ENCODE results near the gene REEP5. TPM values are rescaled to one million over a fixed set of nuclear protein-coding genes. Genes with fewer than 3 reads are reported as not detected.
"Not testable (repeated sequence)": the region's sequence is repeated elsewhere in the genome, so short reads cannot be mapped to it uniquely, and the experiment has no call there.

The REEP5 gene
- total RNA-seq, 1 experiment from 2014 or later = 85.2 TPM

GRCh38 chr5:112860929-112861637 lies 60.9 kb downstream of the REEP5 start, which contains the start of gene SRP19:
TSS of gene SRP19 (plus strand) at chr5:112861287. CDS start at chr5:112861377, 90 bp downstream.
- CTCF ChIA-PET = no interaction called here
- Histone ChIP-seq H3K79me2 (ENCODE audit: low read length) (peaks cover 48% of the 10 kb centered on the region), H3K4me1 (ENCODE audit: insufficient read depth, low read length) (peaks cover 16% of the 10 kb centered on the region), H3F3A (ENCODE audit: low read length, unreplicated experiment) (no peaks in the 10 kb centered on the region), H3K36me3 (ENCODE audit: low read depth, low read length) (peaks cover 25% of the 10 kb centered on the region), H3K9ac (ENCODE audit: low read length) (peak within 1 kb of the TSS; percentile 97), H3K27ac (ENCODE audit: low read length) (peak within 1 kb of the TSS; percentile 41), H3K4me2 (ENCODE audit: low read length) (peak within 1 kb of the TSS; percentile 84), H3K4me3 (ENCODE audit: low read length) (peak within 1 kb of the TSS; percentile 98), H2AFZ (ENCODE audit: low read length) (peak within 1 kb of the TSS; percentile 98), H3K9me3 (ENCODE audit: low read length) (no peaks in the 10 kb centered on the region), H3K27me3 (ENCODE audit: low read length) (no peaks in the 10 kb centered on the region), H3K9me2 (replicated peaks; ENCODE audit: low read length) (no peaks in the 10 kb centered on the region), H4K20me1 (ENCODE audit: low read length) (peaks cover 10% of the 10 kb centered on the region; the same call in 1 of the 2 replicates)
- no TSS peak for BruUV-seq (replicated peaks)
- intact Hi-C loops (cut with micrococcal nuclease) = loop anchor here (5.0 kb wide), 2 partner anchors 61 to 116 kb away; partner anchors contain the start of genes DCP2 and REEP5
- DNase-seq (peak; percentile 94), ATAC-seq (peak; percentile 91)
- POLR2A ChIA-PET (ENCODE audit: unreplicated experiment) = no interaction called here
- TF ChIP-seq EZH2 (IDR thresholded peaks at IDR 0.05; ENCODE audit: low read length, unreplicated experiment) = no peak
- TF ChIP-seq CTCF (conservative IDR thresholded peaks at IDR 0.05; ENCODE audit: low read depth, low read length) = no peak
- TF ChIP-seq EZH2phosphoT487 (IDR thresholded peaks at IDR 0.05; ENCODE audit: borderline replicate concordance, low read length) = no peak

DNA sequence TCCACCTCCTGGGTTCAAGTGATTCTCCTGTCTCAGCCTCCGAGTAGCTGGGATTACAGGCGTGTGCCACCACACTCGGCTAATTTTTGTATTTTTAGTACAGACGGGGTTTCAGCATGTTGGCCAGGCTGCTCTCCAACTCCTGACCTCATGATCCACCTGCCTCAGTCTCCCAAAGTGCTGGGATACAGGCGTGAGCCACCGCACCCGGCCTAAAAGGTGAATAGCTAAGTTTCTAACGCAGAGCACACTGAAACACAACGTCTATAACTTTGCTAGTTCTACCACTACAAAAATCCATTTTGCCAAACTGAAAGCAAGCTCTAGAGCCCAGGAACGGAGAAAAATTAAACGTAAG lies 61.5 kb downstream of the REEP5 start:
- H3K9me3 ChIP-seq (ENCODE audit: low read length); H4K20me1 ChIP-seq (ENCODE audit: low read length); H3F3A ChIP-seq (ENCODE audit: low read length, unreplicated experiment); H3K9me2 ChIP-seq (replicated peaks; ENCODE audit: low read length); CTCF ChIA-PET; ATAC-seq; DNase-seq; POLR2A ChIA-PET (ENCODE audit: unreplicated experiment); H3K27me3 ChIP-seq (ENCODE audit: low read length): not testable (repeated sequence)
- H3K4me1 ChIP-seq (ENCODE audit: insufficient read depth, low read length) = peaks cover 16% of the 10 kb centered on the region
- H3K27ac ChIP-seq (ENCODE audit: low read length) = peak overlapping the region; percentile 29
- H3K9ac ChIP-seq (ENCODE audit: low read length) = peak overlapping the region; percentile 97
- peaks cover 48% of the 10 kb centered on the region for H3K79me2 ChIP-seq (ENCODE audit: low read length)
- TSS peak; percentile 95 for BruUV-seq (replicated peaks)
- peak overlapping the region; percentile 68 for H3K4me2 ChIP-seq (ENCODE audit: low read length)
- peak overlapping the region; percentile 98 for H2AFZ ChIP-seq (ENCODE audit: low read length)
- H3K4me3 ChIP-seq (ENCODE audit: low read length) = peak overlapping the region; percentile 98
- H3K36me3 ChIP-seq (ENCODE audit: low read depth, low read length) = peaks cover 25% of the 10 kb centered on the region
- intact Hi-C loops (cut with micrococcal nuclease) = loop anchor here (5.0 kb wide), 2 partner anchors 62 to 117 kb away; partner anchors contain the start of genes DCP2 and REEP5

DNA sequence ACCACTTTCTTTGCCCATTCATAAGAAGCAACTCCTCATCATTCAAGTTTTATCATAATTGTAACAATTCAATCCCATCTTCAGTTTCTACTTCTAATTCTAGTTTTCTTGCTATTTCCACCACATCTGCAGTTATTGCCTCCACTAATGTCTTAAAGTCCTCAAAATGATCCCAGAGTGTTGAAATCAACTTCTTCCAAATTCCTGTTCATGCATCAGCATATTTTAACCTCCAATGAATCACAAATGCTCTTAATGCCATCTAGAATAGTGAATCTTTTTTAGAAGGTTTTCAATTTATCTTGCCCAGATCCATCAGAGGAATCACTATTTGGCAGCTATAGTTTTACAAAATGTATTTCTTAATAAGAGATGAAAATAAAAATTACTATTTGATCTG lies 64.2 kb downstream of the REEP5 start:
- Histone ChIP-seq H3K9me2 (replicated peaks; ENCODE audit: low read length) (no peaks in the 10 kb centered on the region), H3K9ac (ENCODE audit: low read length) (no peak overlapping the region), H3K9me3 (ENCODE audit: low read length) (no peaks in the 10 kb centered on the region), H3K36me3 (ENCODE audit: low read depth, low read length) (peaks cover under 1% of the 10 kb centered on the region), H3K4me3 (ENCODE audit: low read length) (no peak overlapping the region), H3K27ac (ENCODE audit: low read length) (no peak overlapping the region), H2AFZ (ENCODE audit: low read length) (no peak overlapping the region), H3F3A (ENCODE audit: low read length, unreplicated experiment) (no peaks in the 10 kb centered on the region), H3K27me3 (ENCODE audit: low read length) (no peaks in the 10 kb centered on the region), H3K79me2 (ENCODE audit: low read length) (peaks cover 22% of the 10 kb centered on the region), H3K4me2 (ENCODE audit: low read length) (no peak overlapping the region), H4K20me1 (ENCODE audit: low read length) (peaks cover 5% of the 10 kb centered on the region; the same call in 1 of the 2 replicates), H3K4me1 (ENCODE audit: insufficient read depth, low read length) (peaks cover 9% of the 10 kb centered on the region)
- ChIA-PET CTCF (no interaction called here), POLR2A (ENCODE audit: unreplicated experiment) (no interaction called here)
- DNase-seq (no peak), ATAC-seq (no peak)
- no TSS peak for BruUV-seq (replicated peaks)
- intact Hi-C loops (cut with micrococcal nuclease) = no loop called here
- no peak for TF ChIP-seq CTCF (conservative IDR thresholded peaks at IDR 0.05; ENCODE audit: low read depth, low read length)
- no peak for TF ChIP-seq EZH2 (IDR thresholded peaks at IDR 0.05; ENCODE audit: low read length, unreplicated experiment)
- no peak for TF ChIP-seq EZH2phosphoT487 (IDR thresholded peaks at IDR 0.05; ENCODE audit: borderline replicate concordance, low read length)
